Measurements from ENCODE around the gene SPAG9.

- TF ChIP-seq CTCF (IDR thresholded peaks at IDR 0.05; ENCODE audit: borderline replicate concordance, extremely low read depth, low read length, poor library complexity, severe bottlenecking) (no peak), EZH2 (IDR thresholded peaks at IDR 0.05; ENCODE audit: borderline replicate concordance, low read depth, low read length, severe bottlenecking) (no peak)
Measured at GRCh38 chr17:51045621-51046020, 75.0 kb downstream of the SPAG9 start.

All from DND-41 (cell line).